Epithelial cell of esophagus (primary cell): ENCODE data around the gene ST6GALNAC2.
"Not testable (repeated sequence)": the region's sequence is repeated elsewhere in the genome, so short reads cannot be mapped to it uniquely, and the experiment has no call there.

Source experiments
- DNase-seq: peaks from one replicate; pipeline ENCODE4 v3.0.0; 2010; ENCODE audit warnings: low read depth
- H3K4me3 ChIP-seq: 2 replicates; pipeline ENCODE4 v1.5.1; 2011; ENCODE audit warnings: mild to moderate bottlenecking, low read length, control low read depth
- CTCF ChIP-seq: IDR thresholded peaks from 2 replicates; pipeline ENCODE4 v1.5.1; 2011; ENCODE audit warnings: low read depth, mild to moderate bottlenecking, low read length, control low read depth, inconsistent platforms; ENCODE audit not compliant: insufficient read depth; ENCODE audit errors: missing control alignments

The ST6GALNAC2 gene

GRCh38 chr17:76626442-76626841, 40.8 kb upstream of the ST6GALNAC2 start:
- H3K4me3 ChIP-seq: no peak overlapping the region
- DNase-seq: peak; percentile 74
- TF ChIP-seq CTCF: no peak

- DNase-seq: no peak
- TF ChIP-seq CTCF: no peak
- H3K4me3 ChIP-seq: no peak overlapping the region
Measured at GRCh38 chr17:76625496-76625895, 39.8 kb upstream of the ST6GALNAC2 start.

- DNase-seq: peak; percentile 76
- TF ChIP-seq CTCF: peak; percentile 67
- no peak overlapping the region for H3K4me3 ChIP-seq
Measured at GRCh38 chr17:76623271-76624146, 37.8 kb upstream of the ST6GALNAC2 start.

DNA sequence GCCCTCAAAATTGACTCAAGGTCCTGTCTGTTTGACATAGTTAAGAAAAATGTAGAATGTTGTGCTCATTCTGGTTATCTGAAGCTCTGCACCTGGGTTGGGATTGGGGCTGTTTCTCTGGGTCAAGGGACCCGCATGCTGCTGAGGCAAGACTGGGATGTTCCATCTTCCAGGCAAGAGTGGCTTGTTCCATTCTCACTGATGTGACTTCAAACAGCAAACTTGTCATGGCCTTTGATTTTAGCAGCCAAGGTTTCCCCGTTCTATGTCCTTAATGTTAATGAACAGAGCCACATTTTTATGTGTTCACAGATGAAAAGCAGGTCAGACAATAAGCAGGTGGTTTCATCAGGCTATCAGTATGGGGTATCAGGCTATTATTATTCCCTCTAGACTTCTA, 32.2 kb upstream of the ST6GALNAC2 start:
- no peak for TF ChIP-seq CTCF
- no peak overlapping the region for H3K4me3 ChIP-seq

GRCh38 chr17:76614912-76615617, 29.4 kb upstream of the ST6GALNAC2 start:
- DNase-seq: no peak
- H3K4me3 ChIP-seq: no peak overlapping the region
- TF ChIP-seq CTCF: no peak

More for the DNA sequence above, 32.2 kb upstream of the ST6GALNAC2 start:
- DNase-seq: no peak

- H3K4me3 ChIP-seq, DNase-seq: not testable (repeated sequence)
Measured at GRCh38 chr17:76614064-76614759, 28.6 kb upstream of the ST6GALNAC2 start.
